GM21447 (cell line): ENCODE data around the gene TBCEL.
"Not testable (repeated sequence)": the region's sequence is repeated elsewhere in the genome, so short reads cannot be mapped to it uniquely, and the experiment has no call there.

ENCODE experiments used
- ATAC-seq: cut with Tn5 transposase; IDR thresholded peaks from one replicate; pipeline ENCODE4 v1.9.1; 2021; ENCODE audit not compliant: unreplicated experiment

TBCEL gene, protein sequence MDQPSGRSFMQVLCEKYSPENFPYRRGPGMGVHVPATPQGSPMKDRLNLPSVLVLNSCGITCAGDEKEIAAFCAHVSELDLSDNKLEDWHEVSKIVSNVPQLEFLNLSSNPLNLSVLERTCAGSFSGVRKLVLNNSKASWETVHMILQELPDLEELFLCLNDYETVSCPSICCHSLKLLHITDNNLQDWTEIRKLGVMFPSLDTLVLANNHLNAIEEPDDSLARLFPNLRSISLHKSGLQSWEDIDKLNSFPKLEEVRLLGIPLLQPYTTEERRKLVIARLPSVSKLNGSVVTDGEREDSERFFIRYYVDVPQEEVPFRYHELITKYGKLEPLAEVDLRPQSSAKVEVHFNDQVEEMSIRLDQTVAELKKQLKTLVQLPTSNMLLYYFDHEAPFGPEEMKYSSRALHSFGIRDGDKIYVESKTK

DNA sequence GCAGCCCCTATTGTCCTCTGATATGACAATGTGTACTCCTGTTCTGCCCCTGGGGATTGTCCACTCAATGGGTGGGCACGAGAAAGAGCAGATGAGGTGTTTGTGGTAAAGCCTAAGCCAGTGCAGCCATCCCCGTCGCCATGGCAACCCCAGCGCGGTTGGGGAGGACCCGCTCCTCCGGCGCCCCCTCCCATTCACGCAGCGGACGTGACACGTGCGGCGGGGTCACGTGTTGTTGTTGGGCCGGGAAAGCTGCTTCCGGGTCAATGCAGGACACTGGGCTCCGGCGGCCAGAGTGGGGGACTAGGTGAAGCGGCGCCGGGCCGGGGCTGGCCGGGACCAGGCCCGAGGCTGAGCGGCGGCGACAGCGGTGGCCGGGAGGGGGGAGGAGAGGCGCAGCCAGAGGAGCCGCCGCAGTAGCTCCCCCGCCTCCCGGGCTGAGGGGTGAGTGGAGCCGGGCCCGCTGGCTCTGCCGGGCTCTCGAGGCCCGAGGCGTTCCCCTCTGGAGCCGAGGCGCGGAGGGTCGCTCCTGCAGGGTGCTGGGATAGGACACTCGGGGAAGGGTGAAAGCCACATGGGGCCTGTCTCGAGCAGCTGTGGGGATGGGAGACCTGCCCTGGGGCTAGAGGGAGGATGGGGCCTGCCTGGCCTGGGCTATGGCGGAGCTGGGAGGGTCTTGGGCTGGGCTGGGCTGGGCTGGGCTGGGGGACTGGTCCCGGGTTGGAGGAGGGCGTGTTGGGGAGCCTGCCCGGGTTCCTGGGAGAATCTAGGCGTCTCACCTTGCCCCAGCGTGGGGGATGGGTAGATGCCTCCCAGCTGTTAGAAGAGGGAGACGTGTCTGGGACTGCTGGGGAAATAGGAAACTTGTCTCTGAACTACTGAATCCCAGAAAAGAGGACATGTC lies at the start of gene TBCEL:
Gene TBCEL, plus strand, starts transcription at position 255 of the 904 bp plus-strand sequence. CDS start 21,589 bp downstream, outside the sequence.
- ATAC-seq = peak; percentile 96

- ATAC-seq = no peak
These were observed 49.4 kb upstream of the TBCEL start for GRCh38 chr11:120974466-120974865.

- ATAC-seq = no peak
These were observed 48.9 kb upstream of the TBCEL start for GRCh38 chr11:120974965-120975364.

GRCh38 chr11:120977266-120978137 lies 46.4 kb upstream of the TBCEL start:
- no peak for ATAC-seq

- ATAC-seq = no peak
These were observed 45.2 kb upstream of the TBCEL start for GRCh38 chr11:120978701-120979100.

DNA sequence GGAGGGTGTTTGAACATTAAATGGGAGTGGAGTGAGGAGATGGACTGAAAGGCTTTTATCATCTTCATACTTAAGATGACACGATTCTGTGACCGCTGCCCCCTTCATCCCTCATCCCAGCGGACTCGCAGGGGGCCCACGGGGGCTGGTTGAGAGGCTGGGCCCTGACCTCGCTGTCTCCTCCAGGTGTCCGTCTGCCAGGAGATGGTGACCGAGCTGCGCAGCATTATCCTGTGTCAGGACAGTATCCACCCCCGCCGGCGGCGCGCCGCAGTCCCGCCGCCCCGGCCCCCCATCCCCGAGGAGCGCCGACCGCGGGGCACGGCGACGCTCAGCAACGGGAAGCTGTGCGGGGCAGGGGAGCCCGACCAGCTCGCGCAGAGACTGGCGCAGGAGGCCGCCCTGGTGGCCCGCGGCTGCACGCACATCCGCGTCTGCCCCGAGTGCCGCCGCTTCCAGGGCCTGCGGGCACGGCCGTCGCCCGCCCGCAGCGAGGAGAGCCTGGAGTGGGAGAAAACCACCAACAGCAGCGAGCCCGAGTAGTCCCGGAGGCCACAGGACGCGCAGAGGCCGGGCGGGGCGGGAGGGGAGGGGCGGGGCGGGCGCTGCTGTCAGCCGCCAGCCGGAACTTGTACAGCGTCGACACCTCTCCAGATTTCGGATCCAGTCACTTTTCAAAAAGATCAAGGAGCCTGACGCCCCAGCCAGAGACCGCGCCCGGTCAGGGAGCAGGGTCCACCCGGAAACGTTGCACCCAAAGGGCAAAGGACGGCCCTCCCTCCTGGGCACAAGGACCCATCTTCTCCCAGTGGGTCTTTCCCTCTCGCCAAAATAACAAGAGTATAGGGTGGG lies 38.0 kb upstream of the TBCEL start:
- no peak for ATAC-seq

DNA sequence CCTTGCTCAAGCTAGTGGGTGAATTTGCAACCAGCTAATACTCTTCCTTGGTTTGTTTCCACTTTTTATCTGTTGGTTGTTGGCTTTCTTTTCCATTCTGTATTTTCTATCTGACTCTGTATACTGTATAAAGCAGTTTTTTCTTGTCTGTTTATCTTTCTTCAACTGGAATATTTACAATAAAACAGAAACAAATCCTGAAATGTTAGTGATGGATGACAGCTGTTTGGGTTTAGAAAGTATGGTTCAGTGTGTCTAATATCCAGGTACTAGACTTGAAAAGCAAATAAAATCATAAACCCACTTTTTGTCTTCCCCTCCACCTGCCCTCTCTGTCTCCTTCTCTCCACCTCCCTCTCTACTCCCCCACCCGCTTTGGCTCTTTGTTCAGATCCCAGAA lies 35.3 kb upstream of the TBCEL start:
- ATAC-seq = no peak

DNA sequence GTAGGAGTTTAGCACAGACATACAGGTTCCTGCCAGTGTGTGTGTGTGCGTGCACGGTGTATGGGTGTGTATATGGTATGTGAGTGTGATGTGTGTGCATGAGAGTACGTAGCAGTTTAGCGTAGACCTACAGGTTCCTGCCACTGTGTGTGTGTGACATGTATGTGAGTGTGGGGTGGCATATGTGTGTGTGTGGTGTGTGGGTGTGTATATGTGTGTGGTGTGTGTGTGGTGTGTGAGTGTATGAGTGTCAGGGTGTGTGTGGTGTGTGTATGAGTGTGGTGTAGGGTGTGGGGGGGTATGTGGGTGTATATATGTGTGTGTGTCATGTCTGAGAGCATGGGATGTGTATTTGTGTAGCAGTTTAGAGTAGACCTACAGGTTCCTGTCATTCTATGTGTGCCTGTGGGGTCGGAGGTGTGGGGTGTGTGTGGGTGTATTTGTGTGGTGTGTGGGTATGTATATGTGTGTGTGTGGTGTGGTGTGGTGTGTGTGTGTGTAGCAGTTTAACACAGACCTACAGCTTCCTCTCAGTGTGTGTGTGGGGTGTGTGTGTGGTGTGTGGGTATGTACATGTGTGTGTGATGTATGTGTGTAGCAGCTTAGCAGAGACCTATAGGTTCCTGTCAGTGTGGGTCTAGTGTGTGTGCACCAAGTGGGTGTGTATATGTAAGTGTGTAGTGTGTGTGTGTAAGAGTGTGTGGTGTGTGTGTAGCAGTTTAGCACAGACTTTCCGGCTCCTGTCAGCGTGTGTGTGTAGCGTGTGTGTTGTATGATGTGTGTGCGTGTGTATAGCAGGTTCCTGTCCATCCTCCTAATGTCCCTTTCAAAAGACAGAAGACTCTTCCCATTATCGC lies 31.8 kb upstream of the TBCEL start:
- no peak for ATAC-seq

DNA sequence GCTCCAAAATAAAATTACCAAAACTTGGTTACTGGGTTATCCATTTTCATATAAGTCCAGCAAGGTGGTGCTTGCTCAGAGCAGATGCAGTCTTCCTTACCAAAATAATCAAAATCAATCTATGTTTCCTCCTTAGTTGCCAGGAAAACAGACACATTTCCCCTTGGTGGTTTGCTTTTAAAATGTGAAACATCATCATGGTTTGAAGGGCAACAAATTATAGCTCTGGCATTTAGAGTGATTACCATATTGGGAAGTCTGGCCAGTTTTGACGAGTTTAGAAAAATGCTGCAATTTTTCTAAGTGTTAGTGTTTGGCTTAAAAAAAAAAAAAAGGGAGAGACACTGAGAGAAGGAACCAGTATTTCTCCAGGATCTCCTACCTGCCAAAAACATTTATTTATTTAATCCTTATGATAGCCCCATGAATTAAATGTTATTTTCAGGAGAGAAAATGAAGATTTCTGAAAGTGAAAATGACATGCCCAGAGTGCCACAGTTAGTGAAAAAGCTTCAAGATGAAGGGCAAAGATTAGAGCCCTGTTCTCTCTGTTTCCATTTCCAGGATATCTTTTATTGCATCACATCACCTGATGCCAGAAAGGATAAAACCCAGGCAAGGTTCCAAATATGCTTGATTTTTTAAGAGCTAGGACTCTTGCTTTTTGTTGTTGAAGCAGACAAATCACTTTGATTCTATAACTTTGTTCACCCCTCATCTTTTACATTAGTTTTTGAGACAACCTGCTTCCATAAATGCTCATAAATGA lies 29.6 kb upstream of the TBCEL start:
- no peak for ATAC-seq

DNA sequence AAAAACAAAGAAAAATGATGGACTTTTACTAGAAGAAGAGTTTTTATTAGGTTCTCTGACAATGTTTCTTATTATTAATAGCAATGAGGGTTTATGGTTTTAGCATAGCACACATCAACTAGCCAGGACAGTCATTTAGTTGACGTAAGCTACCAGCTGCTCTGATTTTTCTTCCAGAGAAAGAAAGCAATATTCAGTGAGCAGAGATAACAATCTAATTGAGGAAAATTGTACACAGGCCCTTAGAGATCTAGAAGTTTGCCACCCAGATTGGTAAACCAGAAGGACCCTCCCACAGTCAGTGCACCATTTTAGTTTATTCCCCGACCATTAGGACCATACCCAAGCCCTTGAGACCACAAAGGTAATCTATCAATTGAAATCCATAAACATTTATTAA lies 28.7 kb upstream of the TBCEL start:
- no peak for ATAC-seq

- no peak for ATAC-seq
These were observed 26.9 kb upstream of the TBCEL start for GRCh38 chr11:120996973-120997372.

DNA sequence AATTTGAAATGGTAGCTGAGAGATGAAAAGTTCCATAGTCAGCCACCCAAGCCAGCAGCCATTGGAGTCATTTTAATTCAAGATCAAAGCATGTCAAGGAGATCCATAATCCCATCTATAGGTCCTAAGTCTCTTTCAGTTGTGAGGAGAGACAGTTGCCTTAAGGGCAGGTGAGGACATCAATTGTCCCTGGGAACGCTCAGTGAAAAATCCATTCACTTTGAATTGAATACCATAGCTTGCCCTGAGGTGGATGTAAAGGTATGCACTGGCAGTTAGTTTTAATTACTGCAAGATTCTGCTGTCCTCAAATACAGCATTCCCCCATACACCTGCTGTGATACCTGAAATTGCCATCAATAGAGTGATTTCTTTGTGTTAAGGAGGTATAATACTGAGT lies 25.3 kb upstream of the TBCEL start:
- ATAC-seq = no peak

- no peak for ATAC-seq
These were observed 19.6 kb upstream of the TBCEL start for GRCh38 chr11:121004206-121004840.

- no peak for ATAC-seq
These were observed 17.0 kb upstream of the TBCEL start for GRCh38 chr11:121006922-121007321.

DNA sequence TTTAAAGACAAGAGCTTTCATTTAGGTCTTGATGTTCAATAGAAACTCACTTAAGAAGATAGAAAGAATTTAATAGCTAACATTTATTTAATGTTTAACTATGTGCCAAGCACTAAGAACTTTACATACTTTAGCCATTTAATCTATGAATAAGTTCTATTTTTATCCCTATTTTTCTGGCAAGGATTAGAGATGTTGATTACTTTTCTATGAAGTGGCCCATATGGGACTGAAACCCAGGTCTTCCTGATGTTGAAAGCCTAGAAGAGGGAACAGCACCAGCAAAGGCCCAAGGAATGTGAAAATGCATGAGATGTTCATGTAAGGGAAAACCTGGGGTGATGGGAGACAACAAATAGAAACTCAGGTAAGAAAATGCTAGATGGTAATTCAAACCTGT lies 15.4 kb upstream of the TBCEL start:
- no peak for ATAC-seq

GRCh38 chr11:121012091-121012490 lies 11.8 kb upstream of the TBCEL start:
- no peak for ATAC-seq

DNA sequence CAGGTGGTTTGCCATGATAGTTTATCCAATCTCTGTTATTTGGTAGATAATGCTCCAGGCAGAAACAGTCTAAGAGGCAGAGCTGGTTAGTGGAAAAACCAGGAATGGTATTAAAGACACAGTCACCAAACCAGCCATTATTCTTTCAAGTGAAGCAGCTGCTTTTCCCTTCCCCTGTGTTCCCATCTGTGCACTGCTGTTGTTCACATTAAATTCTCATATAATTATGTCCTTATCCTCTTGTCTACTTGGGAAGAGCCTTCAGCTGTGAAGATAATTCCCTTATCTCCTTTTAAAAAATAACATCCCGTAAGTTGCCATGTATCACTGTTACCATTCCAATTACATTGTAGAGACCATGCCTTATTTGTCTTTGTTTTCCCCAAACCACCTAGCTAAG lies 5.2 kb upstream of the TBCEL start:
- ATAC-seq = no peak

- ATAC-seq = not testable (repeated sequence)
These were observed 2.2 kb upstream of the TBCEL start for GRCh38 chr11:121021718-121022117.
